ENCODE results near the gene CGREF1.

- TF ChIP-seq, protein P1, sequence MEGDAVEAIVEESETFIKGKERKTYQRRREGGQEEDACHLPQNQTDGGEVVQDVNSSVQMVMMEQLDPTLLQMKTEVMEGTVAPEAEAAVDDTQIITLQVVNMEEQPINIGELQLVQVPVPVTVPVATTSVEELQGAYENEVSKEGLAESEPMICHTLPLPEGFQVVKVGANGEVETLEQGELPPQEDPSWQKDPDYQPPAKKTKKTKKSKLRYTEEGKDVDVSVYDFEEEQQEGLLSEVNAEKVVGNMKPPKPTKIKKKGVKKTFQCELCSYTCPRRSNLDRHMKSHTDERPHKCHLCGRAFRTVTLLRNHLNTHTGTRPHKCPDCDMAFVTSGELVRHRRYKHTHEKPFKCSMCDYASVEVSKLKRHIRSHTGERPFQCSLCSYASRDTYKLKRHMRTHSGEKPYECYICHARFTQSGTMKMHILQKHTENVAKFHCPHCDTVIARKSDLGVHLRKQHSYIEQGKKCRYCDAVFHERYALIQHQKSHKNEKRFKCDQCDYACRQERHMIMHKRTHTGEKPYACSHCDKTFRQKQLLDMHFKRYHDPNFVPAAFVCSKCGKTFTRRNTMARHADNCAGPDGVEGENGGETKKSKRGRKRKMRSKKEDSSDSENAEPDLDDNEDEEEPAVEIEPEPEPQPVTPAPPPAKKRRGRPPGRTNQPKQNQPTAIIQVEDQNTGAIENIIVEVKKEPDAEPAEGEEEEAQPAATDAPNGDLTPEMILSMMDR (IDR thresholded peaks at IDR 0.05; ENCODE audit: low read depth, low read length, missing input control), result no peak
- TF ChIP-seq REST (IDR thresholded peaks at IDR 0.05), result no peak
- TF ChIP-seq TAF1 (conservative IDR thresholded peaks at IDR 0.05), result no peak
- TF ChIP-seq RAD21 (IDR thresholded peaks at IDR 0.05), result no peak
- TF ChIP-seq GABPA (IDR thresholded peaks at IDR 0.05 in 1 of 2, conservative IDR thresholded peaks at IDR 0.05 in 1 of 2), result no peak
- TF ChIP-seq, protein P2, sequence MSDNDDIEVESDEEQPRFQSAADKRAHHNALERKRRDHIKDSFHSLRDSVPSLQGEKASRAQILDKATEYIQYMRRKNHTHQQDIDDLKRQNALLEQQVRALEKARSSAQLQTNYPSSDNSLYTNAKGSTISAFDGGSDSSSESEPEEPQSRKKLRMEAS (IDR thresholded peaks at IDR 0.05), result no peak
- TF ChIP-seq JUND (IDR thresholded peaks at IDR 0.05), result no peak
Observed at GRCh38 chr2:27160191-27160590, 41.3 kb upstream of the CGREF1 start.
